ENCODE measurements around the gene SMYD1. TPM values are rescaled to one million over a fixed set of nuclear protein-coding genes. Genes with fewer than 3 reads are reported as not detected.
"Not testable (repeated sequence)": the region's sequence is repeated elsewhere in the genome, so short reads cannot be mapped to it uniquely, and the experiment has no call there.

The SMYD1 gene
- 10 to 100 TPM in 3 of 4 donors, 1 to 10 TPM in 1; 2.0 to 37.0 (median 13.2) TPM for total RNA-seq

GRCh38 chr2:88067598-88067997 is at the start of gene SMYD1:
TSS of gene SMYD1 (plus strand) at chr2:88067825. CDS start at chr2:88067865, 40 bp downstream.
- WGBS, 2 donors (ENCODE audit: low coverage in 1 of 2): 39 to 56% methylated on average over 4 to 8 of the region's 8 CpGs

GRCh38 chr2:88018077-88018805 is 49.4 kb upstream of the SMYD1 start:
- H3K4me1 ChIP-seq: peaks cover 0 to 10% (median 0%) of the 10 kb centered on the region in 3 donors
- not testable (repeated sequence) for H3K36me3 ChIP-seq, ATAC-seq, H3K4me3 ChIP-seq, H3K27me3 ChIP-seq, H3K27ac ChIP-seq, H3K9me3 ChIP-seq
- 83 to 87% methylated on average over 4 to 11 of the region's 11 CpGs for WGBS, 2 donors (ENCODE audit: low coverage in 1 of 2)

More at GRCh38 chr2:88067598-88067997, at the start of gene SMYD1:
- H3K36me3 ChIP-seq: no peaks in the 10 kb centered on the region
- no peak for TF ChIP-seq POLR2AphosphoS5 (IDR thresholded peaks at IDR 0.05)
- TF ChIP-seq POLR2A (IDR thresholded peaks at IDR 0.05): no peak
- no peak for TF ChIP-seq EP300 (IDR thresholded peaks at IDR 0.05)
- no peak for TF ChIP-seq CTCF (IDR thresholded peaks at IDR 0.05)
- H3K9me3 ChIP-seq: no peaks in the 10 kb centered on the region
- no peak for ATAC-seq
- H3K4me1 ChIP-seq: no peaks in the 10 kb centered on the region
- H3K27me3 ChIP-seq: peaks cover 16% of the 10 kb centered on the region
- H3K4me3 ChIP-seq: peak within 1 kb of the TSS in 1 of 2 donors; percentile 25
- H3K27ac ChIP-seq: peak within 1 kb of the TSS in 3 of 4 donors; percentile 41 to 48 (median 46)

- no peak for ATAC-seq
- Histone ChIP-seq H3K27ac (no peak overlapping the region), H3K9me3 (no peaks in the 10 kb centered on the region), H3K4me1 (peaks cover 0 to 10% (median 0%) of the 10 kb centered on the region in 3 donors), H3K4me3 (no peak overlapping the region), H3K27me3 (no peaks in the 10 kb centered on the region), H3K36me3 (no peaks in the 10 kb centered on the region)
- WGBS, 2 donors (ENCODE audit: low coverage in 1 of 2): no CpG with 5 or more reads among the region's 6 CpGs
- TF ChIP-seq EP300 (IDR thresholded peaks at IDR 0.05) (no peak), CTCF (IDR thresholded peaks at IDR 0.05) (no peak), POLR2A (IDR thresholded peaks at IDR 0.05) (no peak), POLR2AphosphoS5 (IDR thresholded peaks at IDR 0.05) (no peak)
Observed at GRCh38 chr2:88018909-88019308, 48.7 kb upstream of the SMYD1 start.

- Histone ChIP-seq H3K9me3 (no peaks in the 10 kb centered on the region), H3K4me3 (no peak overlapping the region), H3K36me3 (no peaks in the 10 kb centered on the region), H3K4me1 (peaks cover 0 to 10% (median 0%) of the 10 kb centered on the region in 3 donors), H3K27ac (no peak overlapping the region), H3K27me3 (no peaks in the 10 kb centered on the region)
- no peak for ATAC-seq
- 85 to 90% methylated on average over 2 of the region's 3 CpGs for WGBS, 2 donors (ENCODE audit: low coverage in 1 of 2)
- TF ChIP-seq POLR2AphosphoS5 (IDR thresholded peaks at IDR 0.05): no peak
- TF ChIP-seq EP300 (IDR thresholded peaks at IDR 0.05): no peak
- no peak for TF ChIP-seq POLR2A (IDR thresholded peaks at IDR 0.05)
- no peak for TF ChIP-seq CTCF (IDR thresholded peaks at IDR 0.05)
Observed at GRCh38 chr2:88019985-88020384, 47.6 kb upstream of the SMYD1 start.

GRCh38 chr2:88022669-88022921 is 45.0 kb upstream of the SMYD1 start:
- no peak for ATAC-seq
- H3K9me3 ChIP-seq: no peaks in the 10 kb centered on the region
- no peak overlapping the region for H3K27ac ChIP-seq
- 82 to 90% methylated on average over 5 of the region's 5 CpGs for WGBS, 2 donors (ENCODE audit: low coverage in 1 of 2)
- H3K4me1 ChIP-seq: peaks cover 0 to under 1% (median 0%) of the 10 kb centered on the region in 3 donors
- no peak overlapping the region for H3K4me3 ChIP-seq
- no peaks in the 10 kb centered on the region for H3K27me3 ChIP-seq
- TF ChIP-seq EP300 (IDR thresholded peaks at IDR 0.05): no peak
- TF ChIP-seq POLR2A (IDR thresholded peaks at IDR 0.05): no peak
- no peak for TF ChIP-seq POLR2AphosphoS5 (IDR thresholded peaks at IDR 0.05)
- no peak for TF ChIP-seq CTCF (IDR thresholded peaks at IDR 0.05)
- H3K36me3 ChIP-seq: peaks cover 0 to 16% of the 10 kb centered on the region in 2 donors
